Peyer's patch (tissue), 4 donors: ENCODE results near the gene GLRX5. TPM values are rescaled to one million over a fixed set of nuclear protein-coding genes. Genes with fewer than 3 reads are reported as not detected.
A peak's percentile ranks its signal among the peaks of the same experiment; 100 is the strongest.

Experiments
- DNase-seq, 3 donors: peaks; one replicate each; pipeline ENCODE4 v3.0.0-alpha.2; 2017 to 2019
- H3K27ac ChIP-seq, 4 donors: fragments of 200-600 bp; sonication (generic); one replicate each; pipeline ENCODE4 v1.5.1; 2016 to 2019
- H3K27me3 ChIP-seq, 2 donors: fragments of 200-600 bp; sonication (generic); one replicate each; pipeline ENCODE4 v1.5.1; 2019
- H3K36me3 ChIP-seq, 3 donors: fragments of 200-600 bp; sonication (generic); one replicate each; pipeline ENCODE4 v1.5.1; 2016 to 2019
- H3K4me1 ChIP-seq, 4 donors: fragments of 200-600 bp; sonication (generic); one replicate each; pipeline ENCODE4 v1.5.1; 2016 to 2019
- H3K4me3 ChIP-seq, 4 donors: fragments of 200-600 bp; sonication (generic); 1 replicate in 3 of 4; 2 replicates in 1 of 4; pipeline ENCODE4 v1.5.1; 2016 to 2019; ENCODE audit warnings: mild to moderate bottlenecking in 1 of 4
- H3K9me3 ChIP-seq, 4 donors: fragments of 200-600 bp; sonication (generic); one replicate each; pipeline ENCODE4 v1.5.1; 2016 to 2019; ENCODE audit warnings: mild to moderate bottlenecking in 1 of 4
- CTCF ChIP-seq, 6 experiments: fragments of 450-650 bp in 4 of 6; fragments of 200-600 bp in 2 of 6; sonication (generic) in 1 of 6; IDR thresholded peaks; one replicate each; pipeline ENCODE4 v1.5.1; 2017 to 2019; ENCODE audit warnings: antibody characterized with exemption in 6 of 6, mild to moderate bottlenecking in 3 of 6, moderate library complexity in 1 of 6
- POLR2A ChIP-seq, 2 donors: fragments of 450-650 bp; IDR thresholded peaks; one replicate each; pipeline ENCODE4 v1.5.1; 2017; ENCODE audit warnings: antibody characterized with exemption in 2 of 2, mild to moderate bottlenecking in 2 of 2, moderate library complexity in 2 of 2
- total RNA-seq, 4 donors: library from RNA; depleted of rRNA; stranded (reverse); fragments of >200 nt; gene quantifications; one replicate each; pipeline ENCODE4 v1.1.0, GENCODE V29; 2016

GLRX5 gene
- total RNA-seq, 4 donors from 2014 or later, result 24.8 to 42.7 (median 29.5) TPM

- TF ChIP-seq POLR2A (IDR thresholded peaks at IDR 0.05) (no peak), CTCF (IDR thresholded peaks at IDR 0.05) (no peak)
- no peak overlapping the region for H3K4me3 ChIP-seq
- H3K9me3 ChIP-seq, result no peaks in the 10 kb centered on the region
- no peaks in the 10 kb centered on the region for H3K36me3 ChIP-seq
- no peak for DNase-seq
- no peaks in the 10 kb centered on the region for H3K27me3 ChIP-seq
- H3K4me1 ChIP-seq, result no peaks in the 10 kb centered on the region
- no peak overlapping the region for H3K27ac ChIP-seq
Measured at GRCh38 chr14:95559203-95559602, 24.4 kb downstream of the GLRX5 start.

- H3K9me3 ChIP-seq, result no peaks in the 10 kb centered on the region
- H3K27me3 ChIP-seq, result no peaks in the 10 kb centered on the region
- TF ChIP-seq CTCF (IDR thresholded peaks at IDR 0.05), result peak; percentile 81 to 99 (median 97)
- TF ChIP-seq POLR2A (IDR thresholded peaks at IDR 0.05), result no peak
- H3K27ac ChIP-seq, result no peak overlapping the region
- H3K36me3 ChIP-seq, result no peaks in the 10 kb centered on the region
- peak; percentile 88 to 96 (median 90) for DNase-seq
- H3K4me1 ChIP-seq, result no peaks in the 10 kb centered on the region
- H3K4me3 ChIP-seq, result no peak overlapping the region
Measured at GRCh38 chr14:95561001-95561412, 26.2 kb downstream of the GLRX5 start.

GRCh38 chr14:95562892-95563685, 28.2 kb downstream of the GLRX5 start:
- Histone ChIP-seq H3K27ac (no peak overlapping the region), H3K4me1 (no peaks in the 10 kb centered on the region), H3K4me3 (peak overlapping the region in 2 of 4 donors; percentile 2 to 18), H3K27me3 (no peaks in the 10 kb centered on the region), H3K36me3 (no peaks in the 10 kb centered on the region), H3K9me3 (no peaks in the 10 kb centered on the region)
- TF ChIP-seq POLR2A (IDR thresholded peaks at IDR 0.05) (no peak), CTCF (IDR thresholded peaks at IDR 0.05) (no peak)
- DNase-seq, result peak in 1 of 3 donors; percentile 50

- no peaks in the 10 kb centered on the region for H3K36me3 ChIP-seq
- no peak overlapping the region for H3K4me3 ChIP-seq
- TF ChIP-seq POLR2A (IDR thresholded peaks at IDR 0.05) (no peak), CTCF (IDR thresholded peaks at IDR 0.05) (no peak)
- H3K27ac ChIP-seq, result no peak overlapping the region
- no peaks in the 10 kb centered on the region for H3K4me1 ChIP-seq
- H3K9me3 ChIP-seq, result no peaks in the 10 kb centered on the region
- no peaks in the 10 kb centered on the region for H3K27me3 ChIP-seq
- DNase-seq, result no peak
Measured at GRCh38 chr14:95564060-95564459, 29.2 kb downstream of the GLRX5 start.

- Histone ChIP-seq H3K27me3 (no peaks in the 10 kb centered on the region), H3K4me3 (no peak overlapping the region), H3K36me3 (no peaks in the 10 kb centered on the region), H3K9me3 (no peaks in the 10 kb centered on the region), H3K27ac (no peak overlapping the region), H3K4me1 (no peaks in the 10 kb centered on the region)
- no peak for DNase-seq
- TF ChIP-seq CTCF (IDR thresholded peaks at IDR 0.05), result no peak
- no peak for TF ChIP-seq POLR2A (IDR thresholded peaks at IDR 0.05)
Measured at GRCh38 chr14:95569440-95569839, 34.6 kb downstream of the GLRX5 start.
